Activated CD8-positive, alpha-beta memory T cell treated with anti-CD3 and anti-CD28 coated beads, Interleukin-2, amount 50 U/mL, for 24 hours (primary cell): ENCODE results near the gene ISG15.
"Not testable (repeated sequence)": the region's sequence is repeated elsewhere in the genome, so short reads cannot be mapped to it uniquely, and the experiment has no call there.

ENCODE experiments used
- DNase-seq: peaks from one replicate; pipeline ENCODE4 v3.0.0-alpha.2; 2020; ENCODE audit errors: extremely low read depth

Gene ISG15

GRCh38 chr1:975365-975764, 37.9 kb upstream of the ISG15 start:
- DNase-seq, result no peak

GRCh38 chr1:975896-976683, 37.2 kb upstream of the ISG15 start:
- no peak for DNase-seq

- not testable (repeated sequence) for DNase-seq
Measured at GRCh38 chr1:976791-977190, 36.5 kb upstream of the ISG15 start.

- DNase-seq, result no peak
Measured at GRCh38 chr1:978069-978834, 35.0 kb upstream of the ISG15 start.

GRCh38 chr1:978835-979743, 34.2 kb upstream of the ISG15 start:
- no peak for DNase-seq

- no peak for DNase-seq
Measured at GRCh38 chr1:979744-980072, 33.6 kb upstream of the ISG15 start.

- no peak for DNase-seq
Measured at GRCh38 chr1:980137-980571, 33.1 kb upstream of the ISG15 start.

- no peak for DNase-seq
Measured at GRCh38 chr1:980602-981395, 32.5 kb upstream of the ISG15 start.

GRCh38 chr1:981491-981954, 31.8 kb upstream of the ISG15 start:
- no peak for DNase-seq

GRCh38 chr1:981955-982558, 31.2 kb upstream of the ISG15 start, which contains the start of gene PERM1:
PERM1 (minus strand) TSS chr1:982093; CDS start chr1:981029, 1,064 bp downstream.
- no peak for DNase-seq

GRCh38 chr1:982765-983436, 30.4 kb upstream of the ISG15 start:
- no peak for DNase-seq

GRCh38 chr1:983798-984475, 29.4 kb upstream of the ISG15 start:
- no peak for DNase-seq

- no peak for DNase-seq
Measured at GRCh38 chr1:984476-984814, 28.9 kb upstream of the ISG15 start.

- DNase-seq, result no peak
Measured at GRCh38 chr1:985126-985525, 28.2 kb upstream of the ISG15 start.

- not testable (repeated sequence) for DNase-seq
Measured at GRCh38 chr1:988061-988460, 25.2 kb upstream of the ISG15 start.

- DNase-seq, result not testable (repeated sequence)
Measured at GRCh38 chr1:991275-991674, 22.0 kb upstream of the ISG15 start.

- no peak for DNase-seq
Measured at GRCh38 chr1:991895-992294, 21.4 kb upstream of the ISG15 start.

GRCh38 chr1:992362-992761, 20.9 kb upstream of the ISG15 start:
- no peak for DNase-seq

- DNase-seq, result no peak
Measured at GRCh38 chr1:993379-993995, 19.8 kb upstream of the ISG15 start.
